Endothelial cell of umbilical vein (primary cell): Measurements from ENCODE around the gene NRXN3. TPM values are rescaled to one million over a fixed set of nuclear protein-coding genes. Genes with fewer than 3 reads are reported as not detected.

ENCODE experiments used
- BruUV-seq: library from RNA; stranded (reverse); fragments of 400-500 nt; replicated peaks from 2 replicates; lab custom pipeline; 2021; lab: Mats Ljungman, UMichigan
- CTCF ChIA-PET: fragments of 300-600, 350-600 bp; sonication (Branson Sonifier 250); formaldehyde crosslinking; loops from one replicate; lab custom pipeline; 2021; ENCODE audit warnings: antibody characterized with exemption, inconsistent platforms; lab: Charles Lee
- POLR2A ChIA-PET: fragments of 300-600, 350-600 bp; sonication (Branson Sonifier 250); formaldehyde crosslinking; loops from one replicate; lab custom pipeline; 2021; ENCODE audit warnings: antibody characterized with exemption, inconsistent platforms; lab: Charles Lee
- DNase-seq: peaks from one replicate; pipeline ENCODE4 v3.0.0-alpha.2; 2011; ENCODE audit warnings: low read depth, low spot score
- FAIRE-seq: peaks from 2 replicates; lab custom pipeline; 2011; peaks lifted over from hg19 to GRCh38; lab: Jason Lieb, UNC
- H2AFZ ChIP-seq: 2 replicates; pipeline ENCODE4 v1.6.0; 2012; ENCODE audit warnings: low read depth, low read length, control low read depth, inconsistent platforms
- H3K27ac ChIP-seq: 2 replicates; pipeline ENCODE4 v1.5.1; 2011; ENCODE audit warnings: low read depth, mild to moderate bottlenecking, control low read depth, low read length, moderate library complexity; ENCODE audit not compliant: insufficient read depth
- H3K27me3 ChIP-seq, 2 experiments: 2 replicates each; pipeline versions ENCODE4 v1.6.0 to v1.6.1; 2011; ENCODE audit warnings: low read length in 2 of 2, mixed read lengths in 1 of 2; ENCODE audit not compliant: control insufficient read depth in 2 of 2, insufficient read depth in 2 of 2
- H3K36me3 ChIP-seq, 2 experiments: 2 replicates in 1 of 2; 3 replicates in 1 of 2; pipeline ENCODE4 v1.5.1; 2011; ENCODE audit warnings: low read length in 2 of 2, mild to moderate bottlenecking in 1 of 2, moderate library complexity in 1 of 2; ENCODE audit not compliant: control insufficient read depth in 2 of 2, insufficient read depth in 2 of 2; ENCODE audit errors: extremely low read depth in 1 of 2
- H3K4me1 ChIP-seq: 3 replicates; pipeline ENCODE4 v1.5.1; 2011; ENCODE audit warnings: mild to moderate bottlenecking, low read length; ENCODE audit not compliant: control insufficient read depth, insufficient read depth; ENCODE audit errors: extremely low read depth
- H3K4me2 ChIP-seq: 2 replicates; pipeline ENCODE4 v1.6.1; 2011; ENCODE audit warnings: low read length, control low read depth, mixed read lengths; ENCODE audit not compliant: insufficient read depth
- H3K4me3 ChIP-seq, 3 experiments: fragments of 200-600 bp in 1 of 3; sonication (generic), shearing (Covaris generic) in 1 of 3; replicated peaks in 1 of 3; 2 replicates each; pipeline ENCODE4 v1.5.1; 2011 to 2016; ENCODE audit warnings: control low read depth in 3 of 3, low read length in 3 of 3, mild to moderate bottlenecking in 2 of 3, inconsistent platforms in 1 of 3, low read depth in 1 of 3, moderate library complexity in 1 of 3; ENCODE audit not compliant: insufficient read depth in 1 of 3
- H3K79me2 ChIP-seq: 2 replicates; pipeline ENCODE4 v1.6.0; 2012; ENCODE audit warnings: low read length, inconsistent platforms; ENCODE audit not compliant: control insufficient read depth, insufficient read depth
- H3K9ac ChIP-seq: replicated peaks from 2 replicates; pipeline ENCODE3; 2011; ENCODE audit warnings: low read length, control low read depth; ENCODE audit not compliant: insufficient read depth; ENCODE audit errors: extremely low read depth
- H3K9me1 ChIP-seq: replicated peaks from 3 replicates; pipeline ENCODE4 v1.6.0; 2011; ENCODE audit warnings: mild to moderate bottlenecking, low read length; ENCODE audit not compliant: control insufficient read depth, insufficient read depth; ENCODE audit errors: extremely low read depth
- H3K9me3 ChIP-seq: replicated peaks from 2 replicates; pipeline ENCODE4 v1.5.1; 2012; ENCODE audit warnings: low read length, inconsistent platforms; ENCODE audit not compliant: control insufficient read depth, insufficient read depth
- H4K20me1 ChIP-seq: replicated peaks from 2 replicates; pipeline ENCODE3; 2011; ENCODE audit warnings: mild to moderate bottlenecking, low read length; ENCODE audit not compliant: control insufficient read depth, insufficient read depth; ENCODE audit errors: extremely low read depth
- CTCF ChIP-seq, 2 donors: IDR thresholded peaks; 1 replicate in 1 of 2; 2 replicates in 1 of 2; pipeline ENCODE4 v1.5.1; 2011; ENCODE audit warnings: low read length in 2 of 2, mild to moderate bottlenecking in 2 of 2, moderate library complexity in 2 of 2, control low read depth in 1 of 2, inconsistent platforms in 1 of 2, low read depth in 1 of 2; ENCODE audit not compliant: insufficient read depth in 1 of 2; ENCODE audit errors: extremely low read depth in 1 of 2
- EZH2 ChIP-seq: IDR thresholded peaks from 2 replicates; pipeline ENCODE4 v1.6.1; 2012; ENCODE audit warnings: borderline replicate concordance, low read depth, mild to moderate bottlenecking, moderate library complexity, low read length, inconsistent platforms; ENCODE audit not compliant: severe bottlenecking
- FOS ChIP-seq: IDR thresholded peaks from 2 replicates; pipeline ENCODE4 v1.6.1; 2011; ENCODE audit warnings: mild to moderate bottlenecking, low read length, moderate library complexity, borderline replicate concordance; ENCODE audit not compliant: insufficient read depth
- GATA2 ChIP-seq: IDR thresholded peaks from 2 replicates; pipeline ENCODE4 v1.7.0; 2011; ENCODE audit warnings: low read depth, mild to moderate bottlenecking, moderate library complexity, mixed read lengths, low read length; ENCODE audit not compliant: insufficient read length, insufficient read depth
- JUN ChIP-seq: IDR thresholded peaks from 2 replicates; pipeline ENCODE4 v1.6.1; 2011; ENCODE audit warnings: borderline replicate concordance, low read depth; ENCODE audit not compliant: insufficient read length, insufficient read depth
- MAX ChIP-seq: IDR thresholded peaks from 2 replicates; pipeline ENCODE4 v1.6.1; 2011; ENCODE audit not compliant: insufficient read depth, insufficient read length
- MYC ChIP-seq: IDR thresholded peaks from one replicate; pipeline ENCODE4 v1.6.1; 2011; ENCODE audit warnings: mild to moderate bottlenecking, low read depth, low read length
- POLR2A ChIP-seq: IDR thresholded peaks from 2 replicates; pipeline ENCODE4 v1.6.1; 2012; ENCODE audit warnings: low read depth, mild to moderate bottlenecking, control low read depth, low read length
- POLR2AphosphoS5 ChIP-seq: IDR thresholded peaks from 2 replicates; pipeline ENCODE4 v1.6.1; 2012; ENCODE audit warnings: low read depth, mild to moderate bottlenecking, control low read depth, low read length, moderate library complexity; ENCODE audit not compliant: insufficient read depth
- dilution Hi-C: fragments of 300-500 bp; cut with MboI; formaldehyde crosslinking; loops from one replicate; pipeline ENCODE4 v1.15.0; 2019; ENCODE audit warnings: low sequenced_read_pairs; ENCODE audit not compliant: extremely low pct_ligation_motif_present
- intact Hi-C: fragments of 100-400 bp; cut with micrococcal nuclease; formaldehyde crosslinking; loops from one replicate; pipeline ENCODE4 v1.10.0; 2022
- polyA plus RNA-seq, 4 experiments: library from polyadenylated mRNA; depleted of rRNA in 3 of 4; stranded (reverse) in 3 of 4; unstranded in 1 of 4; fragments of >200 nt; gene quantifications; 2 replicates each; pipeline versions ENCODE4 v1.2.1 to v1.2.3, GENCODE V29; 2011 to 2012; ENCODE audit warnings: missing spikeins in 1 of 4
- total RNA-seq: library from RNA; stranded (reverse); gene quantifications from 2 replicates; pipeline ENCODE4 v1.2.3, GENCODE V29; 2021

NRXN3 gene
- total and polyA plus RNA-seq, 2 donors (not counting 3 experiments of a cell fraction or from before 2014, with no cell fraction given): 0.72 to 4.2 TPM

DNA sequence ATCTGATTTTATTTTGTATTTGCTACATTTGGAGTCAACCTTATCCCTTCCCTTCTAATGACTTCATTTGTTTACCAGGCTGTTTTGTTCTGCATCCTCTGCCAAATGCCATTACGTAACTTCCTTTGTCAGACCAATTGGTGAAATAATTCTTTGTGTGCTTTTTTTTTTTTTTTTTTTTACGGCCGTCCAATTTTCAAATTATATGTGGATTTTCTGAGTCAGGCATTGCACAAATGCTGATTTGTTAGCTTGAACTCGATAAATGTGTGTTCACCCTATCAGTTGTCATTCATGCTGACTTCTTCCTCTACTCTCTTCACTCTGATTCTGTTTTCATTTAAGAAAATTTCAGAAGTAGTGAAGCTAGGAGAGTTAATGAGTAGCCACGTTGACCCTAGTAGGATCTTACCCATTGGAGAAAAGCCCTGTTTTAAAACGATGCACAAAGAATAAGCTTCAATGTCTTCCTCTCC is 1654.9 kb downstream of the NRXN3 start:
- Histone ChIP-seq H3K36me3 (no peaks in the 10 kb centered on the region), H3K9me1 (no peaks in the 10 kb centered on the region), H3K79me2 (no peaks in the 10 kb centered on the region), H3K9ac (no peak overlapping the region), H2AFZ (no peak overlapping the region), H3K27me3 (no peaks in the 10 kb centered on the region), H3K4me1 (no peaks in the 10 kb centered on the region), H3K9me3 (no peaks in the 10 kb centered on the region), H3K27ac (no peak overlapping the region), H4K20me1 (no peaks in the 10 kb centered on the region), H3K4me3 (no peak overlapping the region), H3K4me2 (no peak overlapping the region)
- no TSS peak for BruUV-seq
- dilution Hi-C loops: no loop called here
- ChIA-PET CTCF (no interaction called here), POLR2A (no interaction called here)
- no peak for FAIRE-seq
- no peak for TF ChIP-seq MAX
- TF ChIP-seq FOS: no peak
- no peak for TF ChIP-seq GATA2
- no peak for TF ChIP-seq JUN
- TF ChIP-seq MYC: no peak
- no peak for TF ChIP-seq CTCF (IDR thresholded peaks at IDR 0.05; ENCODE audit: extremely low read depth in 1 of 2, insufficient read depth in 1 of 2, low read depth in 1 of 2, low read length in 2 of 2)
- no peak for TF ChIP-seq EZH2
- TF ChIP-seq POLR2A: no peak
- TF ChIP-seq POLR2AphosphoS5: no peak
- DNase-seq: no peak
- intact Hi-C loops: no loop called here
